GM12878 (cell line): ENCODE measurements around the gene UQCC5.

ENCODE experiments used
- FOXK2 ChIP-seq: fragments of 450-650 bp; IDR thresholded peaks from 2 replicates; pipeline ENCODE4 v1.6.1; 2017; ENCODE audit warnings: mild to moderate bottlenecking, moderate library complexity
- NR2F1 ChIP-seq: fragments of 450-650 bp; conservative IDR thresholded peaks from 2 replicates; pipeline ENCODE4 v1.6.1; 2017; ENCODE audit warnings: mild to moderate bottlenecking
- SP1 ChIP-seq: IDR thresholded peaks from one replicate; pipeline ENCODE4 v1.6.1; 2011; ENCODE audit warnings: low read depth, low read length
- TCF3 ChIP-seq: IDR thresholded peaks from 2 replicates; pipeline ENCODE4 v1.6.1; 2012; ENCODE audit warnings: low read depth, mild to moderate bottlenecking, low read length, borderline replicate concordance; ENCODE audit not compliant: insufficient read depth
- TF ChIP-seq, protein P1 (sequence below), 3 experiments: IDR thresholded peaks in 2 of 3; conservative IDR thresholded peaks in 1 of 3; 2 replicates each; pipeline ENCODE4 v1.5.1; 2011; ENCODE audit warnings: low read depth in 3 of 3, low read length in 3 of 3, mild to moderate bottlenecking in 3 of 3, control low read depth in 2 of 3, moderate library complexity in 2 of 3, inconsistent platforms in 1 of 3, mixed read lengths in 1 of 3; ENCODE audit not compliant: control insufficient read depth in 2 of 3, insufficient read depth in 1 of 3; ENCODE audit errors: extremely low read depth in 1 of 3
- TF ChIP-seq, protein P2 (sequence below): fragments of 150-350 bp; IDR thresholded peaks from 2 replicates; pipeline ENCODE4 v1.6.1; 2016; ENCODE audit warnings: low read depth, low read length

DNA sequence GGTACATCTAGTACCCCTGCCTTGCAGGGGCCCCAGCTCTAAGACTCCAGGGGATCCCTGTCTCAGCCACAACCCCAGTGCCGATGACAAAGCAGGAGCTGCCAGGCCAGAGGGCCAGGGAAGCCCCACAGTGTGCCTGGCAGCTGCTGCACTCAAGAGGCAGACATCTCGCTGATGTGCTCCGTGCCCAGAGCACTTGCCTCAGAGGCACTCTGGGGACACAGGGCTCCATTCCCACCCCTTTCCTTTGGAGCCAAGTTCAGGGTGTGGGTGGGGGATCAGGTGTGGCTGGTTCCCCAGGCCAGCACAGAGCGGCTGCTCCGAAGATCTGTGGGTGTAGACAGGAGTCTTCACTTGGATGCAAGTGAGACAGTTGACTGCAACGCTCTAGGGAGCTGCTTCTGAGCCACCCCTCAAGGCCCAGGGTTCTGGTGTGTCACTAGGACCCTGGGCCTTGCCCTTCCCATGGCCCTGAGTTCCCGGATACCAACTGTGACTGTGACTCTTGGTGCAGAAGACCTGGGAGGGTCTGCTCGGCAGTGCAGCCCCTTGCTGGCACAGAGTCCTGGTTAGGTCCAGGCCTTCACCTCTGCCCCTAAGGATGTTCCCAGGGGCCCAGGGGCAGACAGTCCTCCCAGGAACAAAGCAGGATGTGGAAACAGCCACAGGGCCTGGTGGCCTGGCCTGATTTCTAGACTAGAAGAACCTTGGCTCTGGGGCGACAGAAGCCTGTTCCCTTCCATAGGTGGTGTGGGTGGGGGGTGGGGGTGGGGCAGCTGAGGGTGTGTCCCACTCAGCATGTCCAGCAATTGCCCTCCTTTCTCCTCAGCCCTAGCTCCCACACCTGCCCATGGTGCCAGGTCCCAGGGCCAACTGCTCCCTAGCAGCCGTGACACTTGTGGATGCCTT is 5.2 kb upstream of the UQCC5 start:
- no peak for TF ChIP-seq NR2F1
- TF ChIP-seq, protein P1, sequence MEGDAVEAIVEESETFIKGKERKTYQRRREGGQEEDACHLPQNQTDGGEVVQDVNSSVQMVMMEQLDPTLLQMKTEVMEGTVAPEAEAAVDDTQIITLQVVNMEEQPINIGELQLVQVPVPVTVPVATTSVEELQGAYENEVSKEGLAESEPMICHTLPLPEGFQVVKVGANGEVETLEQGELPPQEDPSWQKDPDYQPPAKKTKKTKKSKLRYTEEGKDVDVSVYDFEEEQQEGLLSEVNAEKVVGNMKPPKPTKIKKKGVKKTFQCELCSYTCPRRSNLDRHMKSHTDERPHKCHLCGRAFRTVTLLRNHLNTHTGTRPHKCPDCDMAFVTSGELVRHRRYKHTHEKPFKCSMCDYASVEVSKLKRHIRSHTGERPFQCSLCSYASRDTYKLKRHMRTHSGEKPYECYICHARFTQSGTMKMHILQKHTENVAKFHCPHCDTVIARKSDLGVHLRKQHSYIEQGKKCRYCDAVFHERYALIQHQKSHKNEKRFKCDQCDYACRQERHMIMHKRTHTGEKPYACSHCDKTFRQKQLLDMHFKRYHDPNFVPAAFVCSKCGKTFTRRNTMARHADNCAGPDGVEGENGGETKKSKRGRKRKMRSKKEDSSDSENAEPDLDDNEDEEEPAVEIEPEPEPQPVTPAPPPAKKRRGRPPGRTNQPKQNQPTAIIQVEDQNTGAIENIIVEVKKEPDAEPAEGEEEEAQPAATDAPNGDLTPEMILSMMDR (IDR thresholded peaks at IDR 0.05 in 2 of 3, conservative IDR thresholded peaks at IDR 0.05 in 1 of 3; ENCODE audit: control insufficient read depth in 2 of 3, extremely low read depth in 1 of 3, insufficient read depth in 1 of 3, low read depth in 3 of 3, low read length in 3 of 3): no peak
- TF ChIP-seq SP1: no peak
- TF ChIP-seq TCF3: no peak
- TF ChIP-seq FOXK2: no peak
- TF ChIP-seq, protein P2, sequence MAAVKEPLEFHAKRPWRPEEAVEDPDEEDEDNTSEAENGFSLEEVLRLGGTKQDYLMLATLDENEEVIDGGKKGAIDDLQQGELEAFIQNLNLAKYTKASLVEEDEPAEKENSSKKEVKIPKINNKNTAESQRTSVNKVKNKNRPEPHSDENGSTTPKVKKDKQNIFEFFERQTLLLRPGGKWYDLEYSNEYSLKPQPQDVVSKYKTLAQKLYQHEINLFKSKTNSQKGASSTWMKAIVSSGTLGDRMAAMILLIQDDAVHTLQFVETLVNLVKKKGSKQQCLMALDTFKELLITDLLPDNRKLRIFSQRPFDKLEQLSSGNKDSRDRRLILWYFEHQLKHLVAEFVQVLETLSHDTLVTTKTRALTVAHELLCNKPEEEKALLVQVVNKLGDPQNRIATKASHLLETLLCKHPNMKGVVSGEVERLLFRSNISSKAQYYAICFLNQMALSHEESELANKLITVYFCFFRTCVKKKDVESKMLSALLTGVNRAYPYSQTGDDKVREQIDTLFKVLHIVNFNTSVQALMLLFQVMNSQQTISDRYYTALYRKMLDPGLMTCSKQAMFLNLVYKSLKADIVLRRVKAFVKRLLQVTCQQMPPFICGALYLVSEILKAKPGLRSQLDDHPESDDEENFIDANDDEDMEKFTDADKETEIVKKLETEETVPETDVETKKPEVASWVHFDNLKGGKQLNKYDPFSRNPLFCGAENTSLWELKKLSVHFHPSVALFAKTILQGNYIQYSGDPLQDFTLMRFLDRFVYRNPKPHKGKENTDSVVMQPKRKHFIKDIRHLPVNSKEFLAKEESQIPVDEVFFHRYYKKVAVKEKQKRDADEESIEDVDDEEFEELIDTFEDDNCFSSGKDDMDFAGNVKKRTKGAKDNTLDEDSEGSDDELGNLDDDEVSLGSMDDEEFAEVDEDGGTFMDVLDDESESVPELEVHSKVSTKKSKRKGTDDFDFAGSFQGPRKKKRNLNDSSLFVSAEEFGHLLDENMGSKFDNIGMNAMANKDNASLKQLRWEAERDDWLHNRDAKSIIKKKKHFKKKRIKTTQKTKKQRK: no peak
